ENCODE data around the gene CIB2.

Gene CIB2

GRCh38 chr15:78105476-78106241, 25.6 kb downstream of the CIB2 start:
- no peak for DNase-seq

GRCh38 chr15:78104566-78105475, 26.4 kb downstream of the CIB2 start:
- DNase-seq: no peak

- DNase-seq: no peak
Measured at GRCh38 chr15:78104119-78104479, 27.1 kb downstream of the CIB2 start.

- DNase-seq: no peak
Measured at GRCh38 chr15:78103406-78104118, 27.7 kb downstream of the CIB2 start.

- DNase-seq: no peak
Measured at GRCh38 chr15:78102741-78103140, 28.5 kb downstream of the CIB2 start.

- DNase-seq: no peak
Measured at GRCh38 chr15:78102211-78102610, 29.0 kb downstream of the CIB2 start.

- no peak for DNase-seq
Measured at GRCh38 chr15:78101423-78102105, 29.7 kb downstream of the CIB2 start.

GRCh38 chr15:78100886-78101285, 30.4 kb downstream of the CIB2 start:
- no peak for DNase-seq

GRCh38 chr15:78098131-78098755, 33.0 kb downstream of the CIB2 start:
- no peak for DNase-seq

GRCh38 chr15:78097667-78098066, 33.6 kb downstream of the CIB2 start:
- DNase-seq: no peak

GRCh38 chr15:78093242-78094020, 37.8 kb downstream of the CIB2 start:
- DNase-seq: no peak

GRCh38 chr15:78092261-78093041, 38.8 kb downstream of the CIB2 start, which contains the start of gene SH2D7:
Gene SH2D7, plus strand, starts transcription at chr15:78092561. Its CDS starts 24 bp downstream, at chr15:78092585.
- no peak for DNase-seq

GRCh38 chr15:78090422-78091063, 40.7 kb downstream of the CIB2 start:
- no peak for DNase-seq

- DNase-seq: no peak
Measured at GRCh38 chr15:78088773-78089080, 42.5 kb downstream of the CIB2 start.

GRCh38 chr15:78087951-78088772, 43.1 kb downstream of the CIB2 start:
- DNase-seq: no peak

GRCh38 chr15:78085928-78086327, 45.3 kb downstream of the CIB2 start:
- no peak for DNase-seq

- no peak for DNase-seq
Measured at GRCh38 chr15:78084449-78084750, 46.8 kb downstream of the CIB2 start.

GRCh38 chr15:78083687-78084448, 47.4 kb downstream of the CIB2 start:
- DNase-seq: no peak

- DNase-seq: no peak
Measured at GRCh38 chr15:78083186-78083585, 48.1 kb downstream of the CIB2 start.

All from DMS153 (cell line).